A549 (cell line): ENCODE results near the gene ADCY10. TPM values are rescaled to one million over a fixed set of nuclear protein-coding genes. Genes with fewer than 3 reads are reported as not detected.
"Not testable (repeated sequence)": the region's sequence is repeated elsewhere in the genome, so short reads cannot be mapped to it uniquely, and the experiment has no call there.

Source experiments
- ATAC-seq, 2 experiments: fragments of 200-7000 bp in 1 of 2; fragments of >200 bp in 1 of 2; cut with Nextera tagmentation in 1 of 2; cut with Tn5 transposase in 1 of 2; 3 replicates each; pipeline versions ENCODE4 v1.8.0 to v1.9.1; 2018 to 2020; ENCODE audit warnings: mild to moderate bottlenecking in 1 of 2, moderate library complexity in 1 of 2
- CTCF ChIA-PET: fragments of 300-600 bp; sonication (Branson Sonifier 250); formaldehyde crosslinking; extraction: SDS; loops from one replicate; lab custom pipeline; 2021; ENCODE audit warnings: antibody characterized with exemption, inconsistent platforms; lab: Yijun Ruan, JAX
- POLR2A ChIA-PET: fragments of 350-600 bp; formaldehyde crosslinking; extraction: SDS; loops from one replicate; lab custom pipeline; 2021; ENCODE audit warnings: antibody characterized with exemption, inconsistent platforms; lab: Yijun Ruan, JAX
- DNase-seq, 2 experiments: peaks; one replicate each; pipeline versions ENCODE4 v3.0.0 to v3.0.0-alpha.2; 2011 to 2016; ENCODE audit warnings: low read depth in 1 of 2, low spot score in 1 of 2
- FAIRE-seq: peaks from 2 replicates; lab custom pipeline; 2011; peaks lifted over from hg19 to GRCh38; lab: Jason Lieb, UNC
- H3K27ac ChIP-seq, 2 experiments: fragments of >200 bp; sonication (Bioruptor Twin); formaldehyde crosslinking; 3 replicates each; pipeline ENCODE4 v1.5.1; 2016 to 2017
- H3K4me1 ChIP-seq: fragments of >200 bp; sonication (Bioruptor Twin); formaldehyde crosslinking; 3 replicates; pipeline ENCODE4 v1.6.1; 2016
- H3K4me2 ChIP-seq: fragments of >200 bp; sonication (Bioruptor Twin); formaldehyde crosslinking; 3 replicates; pipeline ENCODE4 v1.6.1; 2016
- H3K4me3 ChIP-seq: fragments of >200 bp; sonication (Bioruptor Twin); formaldehyde crosslinking; 3 replicates; pipeline ENCODE4 v1.5.1; 2016
- H3K9me3 ChIP-seq: fragments of >200 bp; sonication (Bioruptor Twin); formaldehyde crosslinking; 3 replicates; pipeline ENCODE4 v1.6.1; 2016
- HDAC2 ChIP-seq: fragments of 200-600 bp; sonication (generic); IDR thresholded peaks from 2 replicates; pipeline ENCODE4 v1.6.1; 2016
- HEYL ChIP-seq: fragments of 250-450 bp; sonication (Bioruptor Pico); IDR thresholded peaks from 2 replicates; pipeline ENCODE4 v1.8.0; 2021; ENCODE audit warnings: mild to moderate bottlenecking, moderate library complexity
- JUN ChIP-seq, 2 experiments: fragments of >200 bp; sonication (Bioruptor Twin); formaldehyde crosslinking; IDR thresholded peaks; 2 replicates in 1 of 2; 3 replicates in 1 of 2; pipeline ENCODE4 v1.6.1; 2016 to 2017
- JUNB ChIP-seq: fragments of >200 bp; sonication (Bioruptor Twin); formaldehyde crosslinking; IDR thresholded peaks from 2 replicates; pipeline ENCODE4 v1.6.1; 2016
- KDM5A ChIP-seq: fragments of 200-600 bp; sonication (generic); IDR thresholded peaks from 2 replicates; pipeline ENCODE4 v1.6.1; 2016; ENCODE audit warnings: antibody characterized with exemption, mild to moderate bottlenecking
- PHF8 ChIP-seq: fragments of 200-600 bp; sonication (generic); IDR thresholded peaks from 2 replicates; pipeline ENCODE4 v1.6.1; 2016; ENCODE audit warnings: low read depth, mild to moderate bottlenecking, antibody characterized with exemption, moderate library complexity, borderline replicate concordance
- POLR2AphosphoS2 ChIP-seq: conservative IDR thresholded peaks from 2 replicates; pipeline ENCODE4 v1.6.1; 2012; ENCODE audit warnings: low read length, improper control_type of control experiment, inconsistent platforms
- TFCP2L1 ChIP-seq: fragments of 250-450 bp; sonication (Bioruptor Pico); IDR thresholded peaks from 2 replicates; pipeline ENCODE4 v1.5.0; 2021; ENCODE audit warnings: mild to moderate bottlenecking
- TP53 ChIP-seq: fragments of 250-450 bp; sonication (Bioruptor Pico); IDR thresholded peaks from 2 replicates; pipeline ENCODE4 v1.5.0; 2021; ENCODE audit warnings: mild to moderate bottlenecking, moderate library complexity
- ZFP36 ChIP-seq: fragments of 450-650 bp; IDR thresholded peaks from 2 replicates; pipeline ENCODE4 v1.6.1; 2014; ENCODE audit warnings: borderline replicate concordance; ENCODE audit not compliant: partially characterized antibody
- ZSCAN20 ChIP-seq: fragments of 250-450 bp; sonication (Bioruptor Pico); IDR thresholded peaks from 2 replicates; pipeline ENCODE4 v1.8.0; 2022; ENCODE audit warnings: mild to moderate bottlenecking, moderate library complexity
- WGBS: methylation state at CpG from one replicate; pipeline ENCODE4 v1.1.6; 2017; ENCODE audit errors: missing lambda C conversion rate; 5-methylcytosine and 5-hydroxymethylcytosine counted together
- polyA plus RNA-seq, 4 experiments: library from polyadenylated mRNA; depleted of rRNA in 3 of 4; stranded (reverse); fragments of >200 nt; fragmentation: RNase III in 1 of 4; extraction: RNeasy Plus Mini Kit Qiagen cat#74134 plus additional on column Dnase treatment in 1 of 4; gene quantifications; 2 replicates in 3 of 4; 3 replicates in 1 of 4; pipeline ENCODE4 v1.2.3, GENCODE V29; 2011 to 2017
- TF ChIP-seq, protein P1 (sequence below): IDR thresholded peaks from 2 replicates; pipeline ENCODE4 v1.6.1; 2012
- TF ChIP-seq, protein P2 (sequence below): fragments of >200 bp; sonication (Bioruptor Twin); formaldehyde crosslinking; IDR thresholded peaks from 3 replicates; pipeline ENCODE4 v1.5.1; 2016
- TF ChIP-seq, protein P3 (sequence below): fragments of 150-350 bp; IDR thresholded peaks from 2 replicates; pipeline ENCODE4 v1.6.1; 2014; ENCODE audit warnings: low read depth, mild to moderate bottlenecking, low read length
- TF ChIP-seq, protein P4 (sequence below): fragments of 200-600 bp; sonication (generic); IDR thresholded peaks from 2 replicates; pipeline ENCODE4 v1.6.1; 2016; ENCODE audit warnings: antibody characterized with exemption, mild to moderate bottlenecking, moderate library complexity
- TF ChIP-seq, protein P5 (sequence below): IDR thresholded peaks from 2 replicates; pipeline ENCODE4 v1.6.1; 2012; ENCODE audit warnings: low read depth, borderline replicate concordance
- TF ChIP-seq, protein P6 (sequence below): fragments of 250-450 bp; sonication (Bioruptor Pico); IDR thresholded peaks from 2 replicates; pipeline ENCODE4 v1.5.0; 2020; ENCODE audit warnings: low read depth, mild to moderate bottlenecking, moderate library complexity

Gene ADCY10
- polyA plus RNA-seq, 2 of the 4 experiments (the other 2 are of a cell fraction) = 0.03 to 0.18 TPM

DNA sequence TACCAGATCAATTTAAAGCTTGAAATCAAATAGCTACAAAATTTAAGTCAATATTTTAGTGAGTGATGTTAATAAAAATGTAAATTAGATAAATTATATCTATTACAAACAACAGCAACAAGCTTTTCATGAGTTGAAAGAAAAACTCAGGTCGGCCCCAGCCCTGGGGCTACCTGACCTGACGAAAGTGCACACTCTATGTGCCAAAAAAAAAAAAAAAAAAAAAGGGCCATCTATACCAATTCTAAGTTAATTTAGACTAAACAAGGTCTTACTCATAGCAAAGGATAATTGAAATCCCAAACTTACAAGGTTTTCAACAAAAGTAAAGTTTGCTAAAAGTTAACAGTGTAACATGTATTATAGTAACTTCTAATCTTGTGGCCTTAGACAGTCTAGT lies 47.6 kb downstream of the ADCY10 start:
- FAIRE-seq, ATAC-seq, H3K9me3 ChIP-seq, H3K4me2 ChIP-seq, H3K4me1 ChIP-seq, DNase-seq, H3K4me3 ChIP-seq, H3K27ac ChIP-seq, POLR2A ChIA-PET: not testable (repeated sequence)
- WGBS = 76% methylated on average over 2 of the region's 2 CpGs
- CTCF ChIA-PET = interaction anchor here (1.5 kb wide), 1 partner anchor 11 kb away, joined by 4 read pairs; no protein-coding TSS in a partner anchor

DNA sequence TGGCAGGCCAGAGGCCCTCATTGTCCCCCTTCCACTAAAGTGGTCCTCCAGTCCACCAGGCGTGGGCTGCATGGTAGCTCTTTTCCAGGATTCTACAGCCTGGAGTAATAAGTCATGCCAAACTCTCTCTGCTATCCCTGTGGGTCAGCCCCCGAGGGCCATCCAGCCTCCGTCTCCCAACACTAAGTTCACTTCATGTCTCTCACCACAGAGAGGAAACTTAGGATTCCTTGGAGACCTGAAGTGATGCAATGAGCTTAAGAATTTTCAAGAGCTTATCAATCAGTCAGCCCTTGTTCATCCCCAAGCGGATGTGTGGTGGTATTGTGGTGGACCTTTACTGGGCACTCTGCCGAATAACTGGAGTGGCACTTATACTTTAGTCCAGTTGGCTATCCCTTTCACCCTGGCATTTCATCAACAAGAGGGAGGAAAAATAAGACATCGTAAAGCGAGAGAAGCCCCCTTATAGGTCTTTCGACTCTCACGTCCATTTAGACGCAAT lies 48.1 kb downstream of the ADCY10 start:
- ATAC-seq, POLR2A ChIA-PET, H3K4me2 ChIP-seq, FAIRE-seq, DNase-seq, H3K4me1 ChIP-seq, H3K4me3 ChIP-seq, H3K9me3 ChIP-seq, H3K27ac ChIP-seq: not testable (repeated sequence)
- WGBS = 92% methylated on average over 10 of the region's 10 CpGs
- CTCF ChIA-PET = interaction anchor here (1.5 kb wide), 1 partner anchor 12 kb away, joined by 4 read pairs; no protein-coding TSS in a partner anchor

DNA sequence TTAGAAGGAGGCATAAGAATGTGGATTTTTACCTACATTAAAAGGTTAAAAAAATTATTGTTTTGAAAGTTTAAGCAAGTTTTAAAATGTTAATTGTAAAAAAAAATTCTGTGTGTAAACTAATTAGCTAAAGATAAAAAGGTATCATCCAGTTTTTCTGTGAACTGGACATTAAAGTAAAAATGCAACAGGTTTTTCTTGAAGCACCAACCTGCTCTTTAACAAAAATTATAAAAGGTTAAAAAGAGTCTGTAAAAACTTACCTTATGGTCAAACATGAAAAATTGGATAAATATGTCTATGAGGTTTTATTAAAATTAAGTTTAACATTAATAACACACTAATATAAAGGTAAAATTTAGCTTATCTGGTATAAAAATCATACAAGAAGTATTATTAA lies 48.7 kb downstream of the ADCY10 start:
- DNase-seq, H3K4me1 ChIP-seq, H3K4me2 ChIP-seq, H3K4me3 ChIP-seq, H3K9me3 ChIP-seq, FAIRE-seq, H3K27ac ChIP-seq, ATAC-seq, POLR2A ChIA-PET: not testable (repeated sequence)
- CTCF ChIA-PET = interaction anchor here (1.5 kb wide), 1 partner anchor 12 kb away, joined by 4 read pairs; no protein-coding TSS in a partner anchor

DNA sequence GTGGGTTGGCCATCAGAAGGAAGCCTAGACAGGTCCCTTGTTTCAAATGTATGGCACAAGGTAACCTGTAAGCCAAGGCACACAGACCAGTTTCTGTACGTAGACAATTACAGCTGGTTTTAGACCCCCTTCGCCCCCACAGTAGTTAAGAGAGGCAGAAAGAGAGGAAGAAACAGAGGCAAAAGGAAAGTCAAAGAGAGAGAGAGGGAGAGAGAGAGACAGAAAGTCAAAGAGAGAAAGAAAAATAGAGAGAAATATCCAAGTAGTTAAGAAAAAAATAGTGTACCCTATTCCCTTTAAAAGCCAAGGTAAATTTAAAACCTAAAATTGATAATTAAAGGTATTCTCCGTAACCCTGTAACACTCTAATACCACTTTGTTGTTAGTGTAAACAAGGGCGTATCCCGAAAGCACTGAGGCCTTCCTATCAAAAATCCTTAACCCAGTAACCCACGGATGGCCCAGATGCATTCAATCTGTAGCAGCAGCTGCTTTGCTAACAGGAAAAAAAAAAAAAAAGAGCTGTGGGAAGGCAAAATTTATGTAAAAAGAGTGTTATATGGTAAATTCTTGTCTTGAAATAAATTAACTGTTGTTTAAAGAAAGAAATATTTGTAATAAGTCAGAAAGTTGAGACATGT lies 49.4 kb downstream of the ADCY10 start:
- Histone ChIP-seq H3K4me2 (no peak overlapping the region), H3K9me3 (no peaks in the 10 kb centered on the region), H3K27ac (no peak overlapping the region), H3K4me3 (no peak overlapping the region), H3K4me1 (no peaks in the 10 kb centered on the region)
- CTCF ChIA-PET = no interaction called here
- TF ChIP-seq HDAC2 = no peak
- TF ChIP-seq, protein P1, sequence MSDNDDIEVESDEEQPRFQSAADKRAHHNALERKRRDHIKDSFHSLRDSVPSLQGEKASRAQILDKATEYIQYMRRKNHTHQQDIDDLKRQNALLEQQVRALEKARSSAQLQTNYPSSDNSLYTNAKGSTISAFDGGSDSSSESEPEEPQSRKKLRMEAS = no peak
- TF ChIP-seq, protein P2, sequence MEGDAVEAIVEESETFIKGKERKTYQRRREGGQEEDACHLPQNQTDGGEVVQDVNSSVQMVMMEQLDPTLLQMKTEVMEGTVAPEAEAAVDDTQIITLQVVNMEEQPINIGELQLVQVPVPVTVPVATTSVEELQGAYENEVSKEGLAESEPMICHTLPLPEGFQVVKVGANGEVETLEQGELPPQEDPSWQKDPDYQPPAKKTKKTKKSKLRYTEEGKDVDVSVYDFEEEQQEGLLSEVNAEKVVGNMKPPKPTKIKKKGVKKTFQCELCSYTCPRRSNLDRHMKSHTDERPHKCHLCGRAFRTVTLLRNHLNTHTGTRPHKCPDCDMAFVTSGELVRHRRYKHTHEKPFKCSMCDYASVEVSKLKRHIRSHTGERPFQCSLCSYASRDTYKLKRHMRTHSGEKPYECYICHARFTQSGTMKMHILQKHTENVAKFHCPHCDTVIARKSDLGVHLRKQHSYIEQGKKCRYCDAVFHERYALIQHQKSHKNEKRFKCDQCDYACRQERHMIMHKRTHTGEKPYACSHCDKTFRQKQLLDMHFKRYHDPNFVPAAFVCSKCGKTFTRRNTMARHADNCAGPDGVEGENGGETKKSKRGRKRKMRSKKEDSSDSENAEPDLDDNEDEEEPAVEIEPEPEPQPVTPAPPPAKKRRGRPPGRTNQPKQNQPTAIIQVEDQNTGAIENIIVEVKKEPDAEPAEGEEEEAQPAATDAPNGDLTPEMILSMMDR = no peak
- TF ChIP-seq KDM5A = no peak
- no peak for TF ChIP-seq ZFP36
- no peak for TF ChIP-seq JUN (IDR thresholded peaks at IDR 0.05)
- no peak for TF ChIP-seq POLR2AphosphoS2
- TF ChIP-seq, protein P3, sequence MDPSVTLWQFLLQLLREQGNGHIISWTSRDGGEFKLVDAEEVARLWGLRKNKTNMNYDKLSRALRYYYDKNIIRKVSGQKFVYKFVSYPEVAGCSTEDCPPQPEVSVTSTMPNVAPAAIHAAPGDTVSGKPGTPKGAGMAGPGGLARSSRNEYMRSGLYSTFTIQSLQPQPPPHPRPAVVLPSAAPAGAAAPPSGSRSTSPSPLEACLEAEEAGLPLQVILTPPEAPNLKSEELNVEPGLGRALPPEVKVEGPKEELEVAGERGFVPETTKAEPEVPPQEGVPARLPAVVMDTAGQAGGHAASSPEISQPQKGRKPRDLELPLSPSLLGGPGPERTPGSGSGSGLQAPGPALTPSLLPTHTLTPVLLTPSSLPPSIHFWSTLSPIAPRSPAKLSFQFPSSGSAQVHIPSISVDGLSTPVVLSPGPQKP = no peak
- TF ChIP-seq TP53 = no peak
- TF ChIP-seq TFCP2L1 (CRISPR knock-in tag) = no peak
- TF ChIP-seq, protein P4, sequence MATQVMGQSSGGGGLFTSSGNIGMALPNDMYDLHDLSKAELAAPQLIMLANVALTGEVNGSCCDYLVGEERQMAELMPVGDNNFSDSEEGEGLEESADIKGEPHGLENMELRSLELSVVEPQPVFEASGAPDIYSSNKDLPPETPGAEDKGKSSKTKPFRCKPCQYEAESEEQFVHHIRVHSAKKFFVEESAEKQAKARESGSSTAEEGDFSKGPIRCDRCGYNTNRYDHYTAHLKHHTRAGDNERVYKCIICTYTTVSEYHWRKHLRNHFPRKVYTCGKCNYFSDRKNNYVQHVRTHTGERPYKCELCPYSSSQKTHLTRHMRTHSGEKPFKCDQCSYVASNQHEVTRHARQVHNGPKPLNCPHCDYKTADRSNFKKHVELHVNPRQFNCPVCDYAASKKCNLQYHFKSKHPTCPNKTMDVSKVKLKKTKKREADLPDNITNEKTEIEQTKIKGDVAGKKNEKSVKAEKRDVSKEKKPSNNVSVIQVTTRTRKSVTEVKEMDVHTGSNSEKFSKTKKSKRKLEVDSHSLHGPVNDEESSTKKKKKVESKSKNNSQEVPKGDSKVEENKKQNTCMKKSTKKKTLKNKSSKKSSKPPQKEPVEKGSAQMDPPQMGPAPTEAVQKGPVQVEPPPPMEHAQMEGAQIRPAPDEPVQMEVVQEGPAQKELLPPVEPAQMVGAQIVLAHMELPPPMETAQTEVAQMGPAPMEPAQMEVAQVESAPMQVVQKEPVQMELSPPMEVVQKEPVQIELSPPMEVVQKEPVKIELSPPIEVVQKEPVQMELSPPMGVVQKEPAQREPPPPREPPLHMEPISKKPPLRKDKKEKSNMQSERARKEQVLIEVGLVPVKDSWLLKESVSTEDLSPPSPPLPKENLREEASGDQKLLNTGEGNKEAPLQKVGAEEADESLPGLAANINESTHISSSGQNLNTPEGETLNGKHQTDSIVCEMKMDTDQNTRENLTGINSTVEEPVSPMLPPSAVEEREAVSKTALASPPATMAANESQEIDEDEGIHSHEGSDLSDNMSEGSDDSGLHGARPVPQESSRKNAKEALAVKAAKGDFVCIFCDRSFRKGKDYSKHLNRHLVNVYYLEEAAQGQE = no peak
- TF ChIP-seq PHF8 = no peak
- TF ChIP-seq HEYL (CRISPR knock-in tag) = no peak
- TF ChIP-seq JUNB = no peak
- TF ChIP-seq, protein P5, sequence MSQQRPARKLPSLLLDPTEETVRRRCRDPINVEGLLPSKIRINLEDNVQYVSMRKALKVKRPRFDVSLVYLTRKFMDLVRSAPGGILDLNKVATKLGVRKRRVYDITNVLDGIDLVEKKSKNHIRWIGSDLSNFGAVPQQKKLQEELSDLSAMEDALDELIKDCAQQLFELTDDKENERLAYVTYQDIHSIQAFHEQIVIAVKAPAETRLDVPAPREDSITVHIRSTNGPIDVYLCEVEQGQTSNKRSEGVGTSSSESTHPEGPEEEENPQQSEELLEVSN = no peak
- TF ChIP-seq ZSCAN20 = no peak
- TF ChIP-seq, protein P6, sequence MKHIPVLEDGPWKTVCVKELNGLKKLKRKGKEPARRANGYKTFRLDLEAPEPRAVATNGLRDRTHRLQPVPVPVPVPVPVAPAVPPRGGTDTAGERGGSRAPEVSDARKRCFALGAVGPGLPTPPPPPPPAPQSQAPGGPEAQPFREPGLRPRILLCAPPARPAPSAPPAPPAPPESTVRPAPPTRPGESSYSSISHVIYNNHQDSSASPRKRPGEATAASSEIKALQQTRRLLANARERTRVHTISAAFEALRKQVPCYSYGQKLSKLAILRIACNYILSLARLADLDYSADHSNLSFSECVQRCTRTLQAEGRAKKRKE (CRISPR knock-in tag) = no peak
- no peak for FAIRE-seq
- ATAC-seq = no peak
- 86% methylated on average over 6 of the region's 6 CpGs for WGBS
- POLR2A ChIA-PET = no interaction called here
- no peak for DNase-seq
